Astrocyte (in vitro differentiated cells and primary cell): ENCODE data around the gene KMT2A. TPM values are rescaled to one million over a fixed set of nuclear protein-coding genes. Genes with fewer than 3 reads are reported as not detected.
"Not testable (repeated sequence)": the region's sequence is repeated elsewhere in the genome, so short reads cannot be mapped to it uniquely, and the experiment has no call there.

ENCODE experiments used
- DNase-seq: peaks from one replicate; pipeline ENCODE4 v3.0.0-alpha.2; 2010; ENCODE audit warnings: low read depth
- FAIRE-seq: peaks from 2 replicates; lab custom pipeline; 2011; peaks lifted over from hg19 to GRCh38; lab: Jason Lieb, UNC
- H2AFZ ChIP-seq: 2 replicates; pipeline ENCODE4 v1.6.0; 2012; ENCODE audit warnings: low read depth, low read length, inconsistent platforms
- H3K27ac ChIP-seq: 2 replicates; pipeline ENCODE4 v1.5.1; 2011; ENCODE audit warnings: low read depth, low read length, inconsistent platforms
- H3K27me3 ChIP-seq: 2 replicates; pipeline ENCODE4 v1.6.0; 2011; ENCODE audit warnings: low read length, inconsistent platforms; ENCODE audit not compliant: insufficient read depth
- H3K36me3 ChIP-seq: 2 replicates; pipeline ENCODE4 v1.5.1; 2011; ENCODE audit warnings: low read length, inconsistent platforms; ENCODE audit not compliant: insufficient read depth
- H3K4me1 ChIP-seq: 2 replicates; pipeline ENCODE4 v1.5.1; 2011; ENCODE audit warnings: low read length, inconsistent platforms; ENCODE audit not compliant: insufficient read depth
- H3K4me2 ChIP-seq: 2 replicates; pipeline ENCODE4 v1.6.0; 2012; ENCODE audit warnings: low read length, inconsistent platforms
- H3K4me3 ChIP-seq: 2 replicates; pipeline ENCODE4 v1.5.1; 2011; ENCODE audit warnings: low read depth, mild to moderate bottlenecking, low read length, inconsistent platforms; ENCODE audit not compliant: insufficient read depth
- H3K79me2 ChIP-seq: 2 replicates; pipeline ENCODE4 v1.6.0; 2012; ENCODE audit warnings: mild to moderate bottlenecking, low read length, inconsistent platforms; ENCODE audit not compliant: insufficient read depth
- H3K9ac ChIP-seq: 2 replicates; pipeline ENCODE4 v1.6.0; 2012; ENCODE audit warnings: mild to moderate bottlenecking, low read length, inconsistent platforms
- H3K9me3 ChIP-seq: 2 replicates; pipeline ENCODE4 v1.5.1; 2012; ENCODE audit warnings: low read depth, mild to moderate bottlenecking, low read length, inconsistent platforms; ENCODE audit not compliant: insufficient read depth
- H4K20me1 ChIP-seq: 2 replicates; pipeline ENCODE4 v1.6.0; 2012; ENCODE audit warnings: low read length, inconsistent platforms; ENCODE audit not compliant: insufficient read depth
- H3K27ac Mint-ChIP-seq: one replicate; pipeline ENCODE4 v1.8.0; 2021; ENCODE audit warnings: mild to moderate bottlenecking, mixed read lengths; ENCODE audit not compliant: unreplicated experiment
- H3K27me3 Mint-ChIP-seq: one replicate; pipeline ENCODE4 v1.8.0; 2021; ENCODE audit warnings: low read depth, mixed read lengths; ENCODE audit not compliant: unreplicated experiment
- H3K36me3 Mint-ChIP-seq: one replicate; pipeline ENCODE4 v1.8.0; 2021; ENCODE audit warnings: low read depth, mixed read lengths; ENCODE audit not compliant: unreplicated experiment
- H3K4me1 Mint-ChIP-seq: one replicate; pipeline ENCODE4 v1.8.0; 2021; ENCODE audit warnings: low read depth, mixed read lengths; ENCODE audit not compliant: unreplicated experiment
- H3K4me3 Mint-ChIP-seq: one replicate; pipeline ENCODE4 v1.8.0; 2021; ENCODE audit warnings: mild to moderate bottlenecking, moderate library complexity, mixed read lengths; ENCODE audit not compliant: unreplicated experiment
- H3K9me3 Mint-ChIP-seq: one replicate; pipeline ENCODE4 v1.8.0; 2021; ENCODE audit warnings: mild to moderate bottlenecking, mixed read lengths; ENCODE audit not compliant: unreplicated experiment
- EZH2 ChIP-seq: IDR thresholded peaks from 2 replicates; pipeline ENCODE4 v1.6.1; 2012; ENCODE audit warnings: mild to moderate bottlenecking, low read length, inconsistent platforms; ENCODE audit not compliant: insufficient read depth
- total RNA-seq: library from RNA; stranded (reverse); gene quantifications from 2 replicates; pipeline ENCODE4 v1.2.1, GENCODE V29; 2021
- TF ChIP-seq, protein P1 (sequence below): IDR thresholded peaks from 2 replicates; pipeline ENCODE4 v1.5.1; 2011; ENCODE audit warnings: low read depth, mild to moderate bottlenecking, inconsistent platforms, low read length, moderate library complexity; ENCODE audit not compliant: insufficient read depth

The KMT2A gene
- total RNA-seq, 1 donor from 2014 or later = 60.0 TPM

DNA sequence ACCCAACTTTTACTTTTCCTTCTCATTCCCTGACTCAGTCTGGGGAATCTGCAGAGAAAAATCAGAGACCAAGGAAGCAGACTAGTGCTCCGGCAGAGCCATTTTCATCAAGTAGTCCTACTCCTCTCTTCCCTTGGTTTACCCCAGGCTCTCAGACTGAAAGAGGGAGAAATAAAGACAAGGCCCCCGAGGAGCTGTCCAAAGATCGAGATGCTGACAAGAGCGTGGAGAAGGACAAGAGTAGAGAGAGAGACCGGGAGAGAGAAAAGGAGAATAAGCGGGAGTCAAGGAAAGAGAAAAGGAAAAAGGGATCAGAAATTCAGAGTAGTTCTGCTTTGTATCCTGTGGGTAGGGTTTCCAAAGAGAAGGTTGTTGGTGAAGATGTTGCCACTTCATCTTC is 37.2 kb downstream of the KMT2A start:
- Mint-ChIP-seq H3K9me3 (no peaks in the 10 kb centered on the region), H3K27me3 (no peaks in the 10 kb centered on the region), H3K36me3 (peaks cover 34% of the 10 kb centered on the region)

DNA sequence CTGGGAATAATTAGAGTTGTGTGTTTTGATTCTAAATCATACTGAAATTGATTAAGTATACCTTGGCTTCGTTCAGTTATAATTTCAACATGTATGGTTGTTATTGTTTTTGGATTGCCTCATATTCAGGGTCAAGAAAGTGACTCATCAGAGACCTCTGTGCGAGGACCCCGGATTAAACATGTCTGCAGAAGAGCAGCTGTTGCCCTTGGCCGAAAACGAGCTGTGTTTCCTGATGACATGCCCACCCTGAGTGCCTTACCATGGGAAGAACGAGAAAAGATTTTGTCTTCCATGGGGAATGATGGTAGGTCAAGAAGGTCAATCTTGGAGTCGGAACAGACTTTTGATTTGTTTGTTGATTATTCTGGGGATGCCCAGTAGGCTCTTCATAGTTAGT is 40.4 kb downstream of the KMT2A start:
- Mint-ChIP-seq H3K36me3 (peaks cover 42% of the 10 kb centered on the region), H3K4me1 (no peaks in the 10 kb centered on the region), H3K4me3 (no peak overlapping the region), H3K27me3 (no peaks in the 10 kb centered on the region), H3K27ac (no peak overlapping the region), H3K9me3 (no peaks in the 10 kb centered on the region)
- no peak overlapping the region for H2AFZ ChIP-seq
- no peak for DNase-seq
- TF ChIP-seq EZH2 = no peak
- H3K4me2 ChIP-seq = no peak overlapping the region
- H3K9me3 ChIP-seq = no peaks in the 10 kb centered on the region
- peaks cover 43% of the 10 kb centered on the region for H4K20me1 ChIP-seq
- peaks cover 33% of the 10 kb centered on the region for H3K79me2 ChIP-seq
- no peak overlapping the region for H3K9ac ChIP-seq
- no peaks in the 10 kb centered on the region for H3K27me3 ChIP-seq
- H3K4me1 ChIP-seq = no peaks in the 10 kb centered on the region
- H3K4me3 ChIP-seq = no peak overlapping the region
- peaks cover 45% of the 10 kb centered on the region for H3K36me3 ChIP-seq
- FAIRE-seq = no peak
- H3K27ac ChIP-seq = no peak overlapping the region

More for the DNA sequence above, 37.2 kb downstream of the KMT2A start:
- H3K9me3 ChIP-seq = no peaks in the 10 kb centered on the region
- H3K4me1 Mint-ChIP-seq = peaks cover 2% of the 10 kb centered on the region
- no peak overlapping the region for H2AFZ ChIP-seq
- DNase-seq = no peak
- H3K4me3 ChIP-seq = no peak overlapping the region
- no peak overlapping the region for H3K9ac ChIP-seq
- no peaks in the 10 kb centered on the region for H3K27me3 ChIP-seq
- no peak overlapping the region for H3K4me2 ChIP-seq
- TF ChIP-seq, protein P1, sequence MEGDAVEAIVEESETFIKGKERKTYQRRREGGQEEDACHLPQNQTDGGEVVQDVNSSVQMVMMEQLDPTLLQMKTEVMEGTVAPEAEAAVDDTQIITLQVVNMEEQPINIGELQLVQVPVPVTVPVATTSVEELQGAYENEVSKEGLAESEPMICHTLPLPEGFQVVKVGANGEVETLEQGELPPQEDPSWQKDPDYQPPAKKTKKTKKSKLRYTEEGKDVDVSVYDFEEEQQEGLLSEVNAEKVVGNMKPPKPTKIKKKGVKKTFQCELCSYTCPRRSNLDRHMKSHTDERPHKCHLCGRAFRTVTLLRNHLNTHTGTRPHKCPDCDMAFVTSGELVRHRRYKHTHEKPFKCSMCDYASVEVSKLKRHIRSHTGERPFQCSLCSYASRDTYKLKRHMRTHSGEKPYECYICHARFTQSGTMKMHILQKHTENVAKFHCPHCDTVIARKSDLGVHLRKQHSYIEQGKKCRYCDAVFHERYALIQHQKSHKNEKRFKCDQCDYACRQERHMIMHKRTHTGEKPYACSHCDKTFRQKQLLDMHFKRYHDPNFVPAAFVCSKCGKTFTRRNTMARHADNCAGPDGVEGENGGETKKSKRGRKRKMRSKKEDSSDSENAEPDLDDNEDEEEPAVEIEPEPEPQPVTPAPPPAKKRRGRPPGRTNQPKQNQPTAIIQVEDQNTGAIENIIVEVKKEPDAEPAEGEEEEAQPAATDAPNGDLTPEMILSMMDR = no peak
- no peak for TF ChIP-seq EZH2
- FAIRE-seq = no peak
- H3K4me3 Mint-ChIP-seq = no peak overlapping the region
- H3K79me2 ChIP-seq = peaks cover 52% of the 10 kb centered on the region
- no peaks in the 10 kb centered on the region for H3K4me1 ChIP-seq
- no peak overlapping the region for H3K27ac Mint-ChIP-seq
- H3K27ac ChIP-seq = no peak overlapping the region
- peaks cover 25% of the 10 kb centered on the region for H3K36me3 ChIP-seq
- peaks cover 66% of the 10 kb centered on the region for H4K20me1 ChIP-seq

DNA sequence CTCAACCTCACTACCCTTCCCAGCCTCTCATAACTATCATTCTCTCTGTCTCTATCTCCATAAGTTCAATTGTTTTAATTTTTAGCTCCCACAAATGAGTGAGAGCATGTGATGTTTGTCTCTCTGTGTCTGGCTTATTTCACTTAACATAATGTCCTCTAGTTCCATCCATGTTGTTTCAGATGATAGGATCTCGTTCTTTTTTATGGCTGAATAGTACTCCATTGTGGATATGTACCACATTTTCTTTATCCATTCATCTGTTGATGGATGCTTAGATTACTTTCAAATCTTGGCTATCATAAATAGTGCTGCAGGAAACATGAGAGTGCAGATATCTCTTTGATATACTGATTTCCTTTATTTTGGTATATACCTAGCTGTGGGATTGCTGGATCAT is 44.9 kb downstream of the KMT2A start:
- not testable (repeated sequence) for H3K27me3 ChIP-seq, H3K79me2 ChIP-seq, H2AFZ ChIP-seq, H3K27ac Mint-ChIP-seq, DNase-seq, H3K4me3 Mint-ChIP-seq, H3K27ac ChIP-seq, H3K9ac ChIP-seq, FAIRE-seq, H3K4me1 Mint-ChIP-seq, H3K4me1 ChIP-seq, H3K9me3 Mint-ChIP-seq, H3K27me3 Mint-ChIP-seq, H3K4me3 ChIP-seq, H3K9me3 ChIP-seq, H3K4me2 ChIP-seq
- Histone ChIP-seq H4K20me1 (peaks cover 12% of the 10 kb centered on the region), H3K36me3 (peaks cover 53% of the 10 kb centered on the region)
- peaks cover 22% of the 10 kb centered on the region for H3K36me3 Mint-ChIP-seq
